Activated naive CD4-positive, alpha-beta T cell treated with anti-CD3 and anti-CD28 coated beads, Interleukin-2, amount 50 U/mL, for 24 hours (primary cell): ENCODE data around the gene MCOLN1.

Experiments
- H3K27ac Mint-ChIP-seq: one replicate; pipeline ENCODE4 v1.8.0; 2021; ENCODE audit warnings: mild to moderate bottlenecking, mixed read lengths
- H3K27me3 Mint-ChIP-seq: one replicate; pipeline ENCODE4 v1.8.0; 2021; ENCODE audit warnings: mixed read lengths
- H3K36me3 Mint-ChIP-seq: one replicate; pipeline ENCODE4 v1.8.0; 2021; ENCODE audit warnings: mixed read lengths
- H3K4me1 Mint-ChIP-seq: one replicate; pipeline ENCODE4 v1.8.0; 2021; ENCODE audit warnings: mixed read lengths
- H3K4me3 Mint-ChIP-seq: one replicate; pipeline ENCODE4 v1.8.0; 2021; ENCODE audit warnings: mild to moderate bottlenecking, mixed read lengths
- H3K9me3 Mint-ChIP-seq: one replicate; pipeline ENCODE4 v1.8.0; 2021; ENCODE audit warnings: mixed read lengths

The MCOLN1 gene

DNA sequence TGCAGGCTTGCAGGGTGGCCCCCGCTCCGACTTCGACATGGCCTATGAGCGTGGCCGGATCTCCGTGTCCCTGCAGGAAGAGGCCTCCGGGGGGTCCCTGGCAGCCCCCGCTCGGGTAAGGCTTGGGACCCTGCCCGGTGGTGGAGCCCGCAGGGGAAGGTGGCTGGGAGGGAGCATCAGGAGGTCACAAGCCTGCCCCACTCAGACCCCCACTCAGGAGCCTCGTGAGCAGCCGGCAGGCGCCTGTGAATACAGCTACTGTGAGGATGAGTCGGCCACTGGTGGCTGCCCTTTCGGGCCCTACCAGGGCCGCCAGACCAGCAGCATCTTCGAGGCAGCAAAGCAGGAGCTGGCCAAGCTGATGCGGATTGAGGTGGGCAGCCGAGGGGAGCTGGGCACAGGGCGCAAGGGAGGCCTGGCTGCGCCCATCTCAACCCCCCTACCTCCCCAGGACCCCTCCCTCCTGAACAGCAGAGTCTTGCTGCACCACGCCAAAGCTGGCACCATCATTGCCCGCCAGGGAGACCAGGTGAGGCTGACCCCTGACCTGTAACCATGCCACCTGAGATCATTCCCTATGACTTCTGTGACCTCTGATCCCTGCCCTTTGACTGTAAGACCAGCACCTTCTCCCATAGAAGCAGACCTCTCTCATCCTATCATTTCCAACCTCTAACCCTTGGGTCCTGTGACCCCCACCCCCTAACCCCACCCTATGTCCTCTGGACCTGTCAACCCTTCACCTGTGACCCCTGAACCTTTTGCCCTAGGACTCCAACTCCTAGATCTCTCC is 20.3 kb downstream of the MCOLN1 start:
- H3K27me3 Mint-ChIP-seq: no peaks in the 10 kb centered on the region
- H3K36me3 Mint-ChIP-seq: peaks cover 7% of the 10 kb centered on the region
- no peaks in the 10 kb centered on the region for H3K9me3 Mint-ChIP-seq
- H3K4me1 Mint-ChIP-seq: peaks cover 11% of the 10 kb centered on the region
- no peak overlapping the region for H3K27ac Mint-ChIP-seq
- no peak overlapping the region for H3K4me3 Mint-ChIP-seq

DNA sequence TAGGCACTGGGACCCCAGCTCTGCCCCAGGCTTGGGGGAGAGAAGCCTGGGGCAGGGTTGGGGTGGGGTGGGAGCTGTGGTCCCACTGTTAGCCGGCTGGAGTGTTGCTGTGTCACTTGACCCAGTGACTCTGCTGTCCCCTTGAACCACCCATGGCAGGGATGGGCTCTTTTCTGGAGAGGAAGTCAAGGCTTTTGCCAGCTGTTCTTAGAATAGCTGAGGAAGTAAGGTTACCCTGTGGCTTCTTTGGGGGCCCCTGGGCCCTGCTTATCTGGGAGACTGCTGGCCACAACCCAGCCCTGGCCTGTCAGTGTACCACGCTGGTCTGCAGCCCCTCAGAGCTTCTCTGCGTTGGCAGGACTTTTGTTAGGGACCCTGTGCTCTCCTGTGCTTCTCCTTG is 22.2 kb downstream of the MCOLN1 start:
- Mint-ChIP-seq H3K9me3 (no peaks in the 10 kb centered on the region), H3K4me3 (no peak overlapping the region), H3K36me3 (peaks cover 7% of the 10 kb centered on the region), H3K27me3 (no peaks in the 10 kb centered on the region), H3K4me1 (peaks cover 11% of the 10 kb centered on the region), H3K27ac (no peak overlapping the region)

DNA sequence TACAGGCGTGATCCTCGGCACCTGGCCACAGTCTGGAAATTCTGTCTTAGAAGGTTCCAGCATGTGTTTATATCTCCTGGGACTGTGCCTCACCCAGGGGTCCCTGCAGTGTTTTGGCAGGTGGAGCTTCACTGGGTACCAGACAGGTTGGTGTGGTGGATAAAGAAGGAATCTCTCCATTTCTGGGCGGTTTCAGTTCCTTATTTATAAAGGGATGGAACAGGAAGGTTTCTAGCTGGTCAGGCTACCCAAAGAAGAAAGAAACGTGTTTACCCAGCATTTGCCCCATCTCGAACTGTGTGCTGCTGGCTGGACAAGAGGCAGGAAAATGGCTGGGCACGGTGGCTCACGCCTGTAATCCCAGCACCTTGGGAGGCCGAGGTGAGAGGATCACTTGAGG is 22.9 kb downstream of the MCOLN1 start:
- Mint-ChIP-seq H3K36me3 (peaks cover 6% of the 10 kb centered on the region), H3K27ac (no peak overlapping the region)

DNA sequence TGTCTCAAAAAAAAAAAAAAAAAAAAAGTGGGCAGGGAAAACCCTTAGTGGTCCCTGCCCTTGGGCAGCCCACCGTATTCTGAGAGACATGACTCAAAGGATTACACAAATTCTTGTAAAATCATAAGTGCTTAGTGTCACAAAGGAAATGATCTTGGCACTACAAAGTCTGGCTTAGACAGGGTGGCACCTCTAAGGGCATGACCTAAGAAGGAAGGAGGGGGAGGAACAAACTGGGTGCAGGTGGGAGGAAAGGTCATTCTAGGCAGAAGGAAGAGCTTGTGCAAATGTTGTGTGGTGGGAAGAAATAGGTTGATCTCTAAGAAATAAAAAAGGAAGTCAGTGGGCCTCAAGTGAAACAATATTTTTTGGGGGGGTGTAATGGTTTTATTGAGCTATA is 23.5 kb downstream of the MCOLN1 start:
- H3K4me1 Mint-ChIP-seq: peaks cover 11% of the 10 kb centered on the region
- H3K4me3 Mint-ChIP-seq: no peak overlapping the region
- no peaks in the 10 kb centered on the region for H3K9me3 Mint-ChIP-seq
- peaks cover 5% of the 10 kb centered on the region for H3K36me3 Mint-ChIP-seq
- H3K27ac Mint-ChIP-seq: no peak overlapping the region
- H3K27me3 Mint-ChIP-seq: no peaks in the 10 kb centered on the region

More for the DNA sequence above, 22.9 kb downstream of the MCOLN1 start:
- peaks cover 11% of the 10 kb centered on the region for H3K4me1 Mint-ChIP-seq
- no peaks in the 10 kb centered on the region for H3K9me3 Mint-ChIP-seq
- no peaks in the 10 kb centered on the region for H3K27me3 Mint-ChIP-seq
- H3K4me3 Mint-ChIP-seq: no peak overlapping the region

DNA sequence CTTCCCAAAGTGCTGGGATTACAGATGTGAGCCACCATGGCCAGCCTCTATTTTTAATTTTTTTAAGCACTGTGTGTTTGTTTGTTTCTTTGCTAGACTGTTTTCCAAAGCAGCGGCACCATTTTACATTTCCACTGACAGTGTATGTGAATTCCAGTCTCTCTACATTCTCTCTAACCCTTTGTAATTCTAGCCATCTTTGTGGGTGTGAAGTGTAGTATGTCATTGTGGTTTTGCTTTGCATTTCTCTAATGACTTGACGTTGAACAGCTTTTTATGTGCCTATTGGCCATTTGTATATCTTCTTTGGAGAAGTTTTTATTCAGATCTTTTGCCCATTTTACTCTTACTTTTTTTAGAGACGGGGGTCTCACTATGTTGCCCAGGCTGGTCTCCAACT is 24.7 kb downstream of the MCOLN1 start:
- H3K9me3 Mint-ChIP-seq: no peaks in the 10 kb centered on the region
- no peak overlapping the region for H3K4me3 Mint-ChIP-seq
- H3K36me3 Mint-ChIP-seq: peaks cover 5% of the 10 kb centered on the region
- H3K27me3 Mint-ChIP-seq: no peaks in the 10 kb centered on the region
- H3K4me1 Mint-ChIP-seq: peaks cover 11% of the 10 kb centered on the region
- H3K27ac Mint-ChIP-seq: no peak overlapping the region

DNA sequence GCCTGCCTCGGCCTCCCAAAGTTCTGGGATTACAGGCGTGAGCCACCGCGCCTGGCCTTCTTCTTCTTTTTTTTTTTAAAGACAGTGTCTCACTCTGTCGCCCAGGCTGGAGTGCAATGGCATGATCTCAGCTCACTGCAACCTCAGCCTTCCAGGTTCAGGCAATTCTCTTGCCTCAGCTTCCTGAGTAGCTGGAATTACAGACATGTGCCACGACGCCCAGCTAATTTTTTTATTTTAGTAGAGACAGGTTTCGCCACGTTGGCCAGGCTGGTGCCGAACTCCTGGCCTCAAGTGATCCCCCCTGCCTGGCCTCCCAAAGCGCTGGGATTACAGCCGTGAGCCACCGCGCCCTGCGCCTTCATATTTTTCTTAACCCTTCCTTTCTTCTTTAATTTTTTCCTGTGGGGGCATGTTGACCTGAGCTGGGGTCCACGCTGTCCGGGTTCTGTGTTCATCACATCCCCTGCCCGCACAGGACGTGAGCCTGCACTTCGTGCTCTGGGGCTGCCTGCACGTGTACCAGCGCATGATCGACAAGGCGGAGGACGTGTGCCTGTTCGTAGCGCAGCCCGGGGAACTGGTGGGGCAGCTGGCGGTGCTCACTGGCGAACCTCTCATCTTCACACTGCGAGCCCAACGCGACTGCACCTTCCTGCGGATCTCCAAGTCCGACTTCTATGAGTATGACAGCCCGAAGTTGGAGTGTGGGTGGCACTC is 27.2 kb downstream of the MCOLN1 start:
- no peaks in the 10 kb centered on the region for H3K9me3 Mint-ChIP-seq
- H3K27ac Mint-ChIP-seq: no peak overlapping the region
- H3K4me1 Mint-ChIP-seq: peaks cover 8% of the 10 kb centered on the region
- H3K27me3 Mint-ChIP-seq: no peaks in the 10 kb centered on the region
- peaks cover 3% of the 10 kb centered on the region for H3K36me3 Mint-ChIP-seq
- no peak overlapping the region for H3K4me3 Mint-ChIP-seq

DNA sequence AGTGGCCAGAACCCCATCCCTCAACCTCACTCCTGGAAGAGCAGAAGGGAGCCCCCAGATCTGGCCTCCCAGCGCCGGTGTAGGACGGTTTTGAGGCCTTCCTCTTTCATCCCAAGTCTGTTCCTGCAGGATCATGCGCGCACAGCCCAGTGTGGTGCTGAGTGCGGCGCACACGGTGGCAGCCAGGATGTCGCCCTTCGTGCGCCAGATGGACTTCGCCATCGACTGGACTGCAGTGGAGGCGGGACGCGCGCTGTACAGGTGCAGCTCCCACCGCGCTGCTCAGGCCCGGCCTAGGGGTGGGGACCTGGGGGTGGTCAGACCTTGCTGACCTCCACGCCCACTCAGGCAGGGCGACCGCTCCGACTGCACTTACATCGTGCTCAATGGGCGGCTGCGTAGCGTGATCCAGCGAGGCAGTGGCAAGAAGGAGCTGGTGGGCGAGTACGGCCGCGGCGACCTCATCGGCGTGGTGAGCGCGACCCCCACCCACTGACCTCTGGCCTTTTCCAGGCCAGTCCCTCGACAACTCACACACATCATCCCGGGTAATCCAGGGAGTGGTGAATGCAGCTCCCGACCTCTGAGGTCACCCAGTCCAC is 27.8 kb downstream of the MCOLN1 start:
- no peak overlapping the region for H3K4me3 Mint-ChIP-seq
- H3K4me1 Mint-ChIP-seq: peaks cover 8% of the 10 kb centered on the region
- no peak overlapping the region for H3K27ac Mint-ChIP-seq
- H3K27me3 Mint-ChIP-seq: no peaks in the 10 kb centered on the region
- H3K36me3 Mint-ChIP-seq: peaks cover 3% of the 10 kb centered on the region
- no peaks in the 10 kb centered on the region for H3K9me3 Mint-ChIP-seq

DNA sequence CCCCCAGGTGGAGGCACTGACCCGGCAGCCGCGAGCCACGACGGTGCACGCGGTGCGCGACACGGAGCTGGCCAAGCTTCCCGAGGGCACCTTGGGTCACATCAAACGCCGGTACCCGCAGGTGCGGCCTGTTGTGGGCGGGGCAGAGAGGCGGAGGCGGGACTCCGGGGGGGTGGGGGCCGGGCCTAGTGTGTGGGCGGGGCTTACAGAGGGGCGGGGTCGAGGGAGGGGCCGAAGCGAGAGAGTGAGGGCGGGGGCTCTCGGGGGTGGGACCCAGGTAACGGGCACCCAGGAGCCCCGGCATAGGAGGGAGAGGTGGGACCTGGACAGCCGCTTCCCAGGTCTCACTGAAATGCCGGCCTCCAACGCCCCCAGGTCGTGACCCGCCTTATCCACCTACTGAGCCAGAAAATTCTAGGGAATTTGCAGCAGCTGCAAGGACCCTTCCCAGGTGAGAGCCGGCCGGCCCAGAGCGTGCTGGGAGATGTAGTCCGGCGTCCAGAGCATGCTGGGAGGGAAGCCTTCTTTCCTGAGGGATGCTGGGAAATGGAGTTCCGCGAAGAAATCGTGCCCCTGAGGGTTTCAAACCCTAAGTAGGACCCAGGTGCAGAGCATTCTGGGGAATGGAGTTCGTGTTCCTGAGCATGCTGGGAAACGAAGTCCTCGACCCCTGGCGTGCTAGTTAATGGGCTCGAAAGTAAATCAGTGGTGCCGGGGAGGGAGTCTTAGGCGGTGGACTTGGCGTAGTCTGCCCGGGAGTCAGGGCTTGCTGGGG is 28.8 kb downstream of the MCOLN1 start:
- Mint-ChIP-seq H3K4me3 (no peak overlapping the region), H3K9me3 (no peaks in the 10 kb centered on the region), H3K4me1 (peaks cover 4% of the 10 kb centered on the region), H3K36me3 (peaks cover 3% of the 10 kb centered on the region), H3K27ac (peak overlapping the region; percentile 53), H3K27me3 (no peaks in the 10 kb centered on the region)

DNA sequence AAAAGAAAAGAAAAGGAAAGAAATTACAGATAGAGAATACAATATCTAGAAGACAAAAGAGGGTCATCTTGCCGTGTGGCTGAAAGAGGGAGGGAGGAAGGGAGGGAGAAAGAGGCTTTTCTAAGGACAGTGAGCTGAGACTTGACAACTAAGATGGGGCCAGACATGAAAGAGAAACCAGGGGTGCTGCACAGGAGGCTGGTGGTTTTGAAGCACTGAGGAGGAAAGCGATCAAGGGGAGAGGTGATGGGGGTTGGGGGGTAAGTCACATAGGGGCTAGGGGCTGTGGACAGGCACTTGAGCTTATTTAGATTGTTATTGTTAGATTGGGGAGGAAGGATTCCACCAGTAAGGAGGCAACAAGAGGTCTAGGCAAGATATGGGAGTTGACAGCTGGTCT is 30.4 kb downstream of the MCOLN1 start:
- Mint-ChIP-seq H3K9me3 (no peaks in the 10 kb centered on the region), H3K27ac (peak overlapping the region; percentile 14), H3K36me3 (peaks cover 3% of the 10 kb centered on the region), H3K4me3 (no peak overlapping the region), H3K27me3 (no peaks in the 10 kb centered on the region), H3K4me1 (peaks cover 4% of the 10 kb centered on the region)

DNA sequence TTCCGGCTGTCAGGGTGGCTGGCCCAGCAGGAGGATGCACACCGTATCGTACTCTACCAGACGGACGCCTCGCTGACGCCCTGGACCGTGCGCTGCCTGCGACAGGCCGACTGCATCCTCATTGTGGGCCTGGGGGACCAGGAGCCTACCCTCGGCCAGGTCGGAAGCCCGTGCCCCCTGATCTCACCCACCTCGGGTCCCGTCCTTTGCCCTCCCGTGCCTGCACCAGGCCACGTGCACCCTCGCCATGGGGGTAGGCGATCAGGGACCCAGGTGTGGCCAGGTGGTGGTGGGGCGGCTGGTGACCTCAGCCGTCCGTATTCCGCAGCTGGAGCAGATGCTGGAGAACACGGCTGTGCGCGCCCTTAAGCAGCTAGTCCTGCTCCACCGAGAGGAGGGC is 32.1 kb downstream of the MCOLN1 start:
- Mint-ChIP-seq H3K27ac (no peak overlapping the region), H3K4me3 (no peak overlapping the region), H3K4me1 (peaks cover 4% of the 10 kb centered on the region), H3K9me3 (no peaks in the 10 kb centered on the region), H3K36me3 (peaks cover 10% of the 10 kb centered on the region), H3K27me3 (no peaks in the 10 kb centered on the region)

DNA sequence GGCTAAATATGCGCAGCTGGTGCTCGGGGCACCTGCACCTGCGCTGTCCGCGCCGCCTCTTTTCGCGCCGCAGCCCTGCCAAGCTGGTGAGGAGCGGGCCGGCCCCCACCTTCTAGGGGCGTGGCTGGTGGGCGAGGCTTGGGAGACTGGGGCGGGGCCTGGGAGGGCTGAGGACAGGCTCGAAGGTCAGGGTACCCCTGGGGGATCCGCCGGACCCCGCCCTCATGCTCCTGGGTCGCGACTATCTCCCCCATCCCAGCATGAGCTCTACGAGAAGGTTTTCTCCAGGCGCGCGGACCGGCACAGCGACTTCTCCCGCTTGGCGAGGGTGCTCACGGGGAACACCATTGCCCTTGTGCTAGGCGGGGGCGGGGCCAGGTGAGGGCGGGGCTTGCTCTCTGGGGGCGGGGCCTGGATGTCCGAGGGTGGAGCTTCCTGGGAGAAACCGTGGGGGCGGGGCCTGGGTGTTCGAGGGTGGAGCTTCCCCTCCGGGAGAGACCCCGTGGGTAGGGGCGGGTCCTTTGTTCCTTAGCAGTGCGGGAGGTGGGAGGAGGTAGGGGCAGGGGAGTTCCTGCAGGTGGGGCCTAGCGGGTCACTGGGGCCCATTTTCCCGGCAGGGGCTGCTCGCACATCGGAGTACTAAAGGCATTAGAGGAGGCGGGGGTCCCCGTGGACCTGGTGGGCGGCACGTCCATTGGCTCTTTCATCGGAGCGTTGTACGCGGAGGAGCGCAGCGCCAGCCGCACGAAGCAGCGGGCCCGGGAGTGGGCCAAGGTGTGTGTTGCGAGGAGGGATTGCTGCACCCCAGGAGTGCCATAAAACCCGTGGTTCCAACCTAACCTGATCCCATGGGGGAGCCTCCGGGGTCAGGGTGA is 32.8 kb downstream of the MCOLN1 start:
- no peak overlapping the region for H3K27ac Mint-ChIP-seq
- H3K9me3 Mint-ChIP-seq: no peaks in the 10 kb centered on the region
- H3K27me3 Mint-ChIP-seq: no peaks in the 10 kb centered on the region
- peaks cover 4% of the 10 kb centered on the region for H3K4me1 Mint-ChIP-seq
- H3K36me3 Mint-ChIP-seq: peaks cover 11% of the 10 kb centered on the region
- H3K4me3 Mint-ChIP-seq: no peak overlapping the region

DNA sequence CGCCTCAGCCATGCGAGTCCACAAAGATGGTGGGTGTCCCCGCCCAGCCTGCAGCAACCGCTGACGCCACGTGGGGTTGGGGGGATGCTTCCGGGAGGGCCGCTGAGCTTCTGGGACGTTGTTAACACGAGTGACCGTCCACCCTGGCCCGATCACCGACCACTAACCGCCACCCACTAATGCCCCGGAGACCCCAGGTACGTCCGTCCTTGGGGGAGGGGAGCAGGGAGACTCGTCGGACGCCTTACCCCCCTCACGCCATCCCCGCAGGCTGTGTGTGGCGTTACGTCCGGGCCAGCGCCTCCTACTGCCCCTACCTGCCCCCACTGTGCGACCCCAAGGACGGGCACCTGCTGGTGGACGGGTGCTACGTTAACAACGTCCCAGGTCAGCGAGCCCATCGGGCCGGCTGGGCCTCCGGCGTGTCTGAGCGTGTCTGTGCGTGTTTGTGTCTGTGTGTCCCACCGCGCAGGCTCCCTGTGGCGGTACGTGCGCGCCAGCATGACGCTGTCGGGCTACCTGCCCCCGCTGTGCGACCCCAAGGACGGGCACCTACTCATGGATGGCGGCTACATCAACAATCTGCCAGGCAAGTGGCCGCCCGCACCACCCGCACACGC is 34.4 kb downstream of the MCOLN1 start:
- no peak overlapping the region for H3K4me3 Mint-ChIP-seq
- H3K27ac Mint-ChIP-seq: no peak overlapping the region
- peaks cover 4% of the 10 kb centered on the region for H3K4me1 Mint-ChIP-seq
- no peaks in the 10 kb centered on the region for H3K27me3 Mint-ChIP-seq
- H3K36me3 Mint-ChIP-seq: peaks cover 14% of the 10 kb centered on the region
- H3K9me3 Mint-ChIP-seq: no peaks in the 10 kb centered on the region

DNA sequence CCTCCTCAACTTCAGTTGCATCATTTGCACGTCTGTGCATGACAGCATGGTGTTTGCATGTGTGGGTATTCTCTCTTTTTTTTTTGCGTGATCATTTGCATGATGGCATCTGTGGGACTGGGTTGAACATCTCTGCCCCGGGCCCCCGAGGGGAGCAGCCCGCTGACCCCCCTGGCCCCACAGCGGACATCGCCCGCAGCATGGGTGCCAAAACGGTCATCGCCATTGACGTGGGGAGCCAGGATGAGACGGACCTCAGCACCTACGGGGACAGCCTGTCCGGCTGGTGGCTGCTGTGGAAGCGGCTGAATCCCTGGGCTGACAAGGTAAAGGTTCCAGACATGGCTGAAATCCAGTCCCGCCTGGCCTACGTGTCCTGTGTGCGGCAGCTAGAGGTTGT is 36.2 kb downstream of the MCOLN1 start:
- H3K9me3 Mint-ChIP-seq: no peaks in the 10 kb centered on the region
- no peaks in the 10 kb centered on the region for H3K4me1 Mint-ChIP-seq
- no peak overlapping the region for H3K4me3 Mint-ChIP-seq
- H3K27me3 Mint-ChIP-seq: no peaks in the 10 kb centered on the region
- no peak overlapping the region for H3K27ac Mint-ChIP-seq
- H3K36me3 Mint-ChIP-seq: peaks cover 11% of the 10 kb centered on the region

DNA sequence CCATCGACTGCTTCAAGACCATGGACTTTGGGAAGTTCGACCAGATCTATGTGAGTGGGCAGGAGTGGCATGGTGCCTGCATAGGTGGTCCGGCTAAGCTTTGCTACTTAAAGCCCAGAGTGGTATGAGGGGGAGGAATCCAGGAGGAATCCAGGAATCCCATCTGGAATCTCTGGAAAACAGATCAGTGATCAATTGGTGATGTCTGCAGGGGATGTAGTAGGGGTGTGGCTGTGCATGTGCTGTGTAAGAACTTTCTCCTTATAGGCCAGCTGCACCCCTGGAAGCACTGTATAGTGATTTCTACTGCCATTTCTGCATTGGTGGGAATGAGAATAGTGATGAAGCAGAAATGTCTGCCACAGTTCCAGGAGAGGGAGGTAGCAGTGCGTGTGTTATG is 36.7 kb downstream of the MCOLN1 start:
- Mint-ChIP-seq H3K27ac (no peak overlapping the region), H3K4me1 (no peaks in the 10 kb centered on the region), H3K27me3 (no peaks in the 10 kb centered on the region), H3K4me3 (no peak overlapping the region), H3K36me3 (peaks cover 11% of the 10 kb centered on the region), H3K9me3 (no peaks in the 10 kb centered on the region)
